ENCODE data around the gene CROCC2. TPM values are rescaled to one million over a fixed set of nuclear protein-coding genes. Genes with fewer than 3 reads are reported as not detected.

The CROCC2 gene
- not detected in 5 replicates for total RNA-seq (2022; extraction: Qiagen RNA extraction; ENCODE audit: low read depth)

DNA sequence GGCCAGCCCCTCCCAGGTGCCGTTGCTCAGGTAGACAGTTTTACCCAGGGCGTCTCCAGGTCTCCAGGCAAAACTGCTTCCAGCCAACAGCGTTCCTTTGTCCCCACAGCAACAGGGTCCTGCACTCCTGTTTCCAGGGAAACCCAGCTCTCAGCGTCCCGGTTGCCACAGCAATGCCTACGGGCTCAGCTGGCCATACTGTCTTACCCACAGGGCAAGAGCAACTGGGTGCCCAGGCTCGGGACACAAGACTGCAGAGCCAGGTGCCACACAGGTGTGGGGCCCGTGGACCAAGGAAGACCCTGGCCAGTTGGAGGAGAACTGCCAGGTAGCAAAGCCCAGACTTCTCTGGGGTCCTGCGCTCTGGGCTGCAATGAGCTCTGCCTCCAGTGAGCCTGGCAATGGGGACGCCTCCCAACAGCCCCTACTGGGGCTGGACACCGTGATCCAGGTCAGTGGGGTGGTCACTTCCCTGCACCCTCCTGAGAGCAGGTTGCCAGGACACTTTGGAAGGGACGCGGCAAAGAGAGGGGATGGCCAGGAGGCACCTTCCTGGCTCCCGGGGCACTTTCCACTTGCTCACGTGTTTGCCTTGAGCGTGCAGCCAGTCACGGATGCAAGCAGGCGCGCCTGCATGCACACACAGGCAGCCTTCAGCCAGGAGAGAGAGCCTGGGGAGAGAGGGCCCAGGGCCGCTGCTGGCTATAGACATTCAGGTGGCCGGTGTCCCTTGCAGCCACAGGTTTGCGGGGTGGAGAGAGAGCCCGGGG, at the start of gene CROCC2:
Gene CROCC2 (plus strand): TSS at position 196 of the 770 bp plus-strand sequence. CDS start 178 bp downstream, at position 374.

GRCh38 chr2:240868286-240869108, 37.6 kb upstream of the CROCC2 start, which contains the start of gene AGXT:
Gene AGXT (plus strand): TSS chr2:240868824. CDS start chr2:240868866, 42 bp downstream.

DNA sequence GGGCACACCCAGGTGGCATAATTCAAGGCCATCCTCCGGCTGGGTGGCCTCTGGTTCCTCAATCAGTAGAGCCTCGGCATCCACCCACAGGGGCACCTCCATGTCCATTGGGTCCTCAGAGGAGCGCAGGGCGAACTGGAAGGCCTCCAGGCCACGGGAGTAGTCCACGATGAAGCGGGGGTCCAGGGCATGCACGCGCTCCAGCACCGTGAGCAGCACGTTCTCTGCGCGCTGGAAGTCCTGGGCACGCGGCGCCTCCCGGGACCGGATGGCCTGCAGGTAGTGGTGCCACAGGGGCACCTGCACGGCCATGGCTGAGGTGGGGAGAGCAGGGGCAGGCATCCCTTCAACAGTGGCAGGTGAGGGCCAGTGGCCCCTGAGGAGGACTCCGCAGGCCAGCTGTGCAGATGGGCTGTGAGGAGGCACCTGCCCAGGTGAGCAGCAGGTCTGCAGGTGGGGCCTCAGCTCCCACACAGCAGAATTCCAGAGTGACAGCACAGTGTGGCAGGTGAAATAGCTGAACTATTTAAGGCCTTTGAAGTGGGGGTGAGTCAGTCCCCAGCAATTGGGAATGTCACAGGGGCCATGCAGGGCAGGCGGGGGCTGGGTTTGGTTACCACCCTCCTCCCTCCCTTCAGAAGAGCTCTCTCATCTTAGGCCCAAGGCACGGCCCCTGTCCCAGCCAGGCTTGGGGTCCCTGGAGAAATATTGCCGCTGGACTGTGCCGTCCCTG, 10.3 kb upstream of the CROCC2 start, which contains the start of gene MAB21L4:
Gene MAB21L4 (minus strand): TSS at position 501 of the 733 bp plus-strand sequence. CDS start 159 bp downstream, at position 342.

GRCh38 chr2:240997856-240998705, 91.9 kb downstream of the CROCC2 start, which contains the start of gene SNED1:
Gene SNED1 (plus strand): TSS chr2:240998618. CDS start chr2:240998838, 220 bp downstream.

Other genes with a start within 250 kb of the CROCC2 start
- gene AQP12B, start 223.5 kb upstream of the CROCC2 start, total RNA-seq (2022; extraction: Qiagen RNA extraction; ENCODE audit: low read depth) = not detected in 5 replicates
- gene AQP12A, start 214.5 kb upstream of the CROCC2 start, total RNA-seq (2022; extraction: Qiagen RNA extraction; ENCODE audit: low read depth) = not detected in 5 replicates
- 0.57 to 0.95 TPM (median 0.69 TPM) in 5 replicates for gene KIF1A, start 86.1 kb upstream of the CROCC2 start, total RNA-seq (2022; extraction: Qiagen RNA extraction; ENCODE audit: low read depth)
- gene AGXT, start 37.5 kb upstream of the CROCC2 start, total RNA-seq (2022; extraction: Qiagen RNA extraction; ENCODE audit: low read depth) = not detected in 5 replicates
- 0.16 to 0.34 TPM (median 0.18 TPM) in 4 of 5 replicates, not detected in the other for gene MAB21L4, start 10.2 kb upstream of the CROCC2 start, total RNA-seq (2022; extraction: Qiagen RNA extraction; ENCODE audit: low read depth)
- 0.33 to 1.1 TPM (median 0.67 TPM) in 5 replicates for gene SNED1, start 92.3 kb downstream of the CROCC2 start, total RNA-seq (2022; extraction: Qiagen RNA extraction; ENCODE audit: low read depth)
- gene MTERF4, start 196.0 kb downstream of the CROCC2 start, total RNA-seq (2022; extraction: Qiagen RNA extraction; ENCODE audit: low read depth) = 23.5 to 30.9 TPM (median 25.3 TPM) in 5 replicates
- gene PASK, start 243.1 kb downstream of the CROCC2 start, total RNA-seq (2022; extraction: Qiagen RNA extraction; ENCODE audit: low read depth) = 6.8 to 9.2 TPM (median 8.5 TPM) in 5 replicates
- 57.9 to 84.0 TPM (median 61.3 TPM) in 5 replicates for gene PPP1R7, start 244.1 kb downstream of the CROCC2 start, total RNA-seq (2022; extraction: Qiagen RNA extraction; ENCODE audit: low read depth)